HuH-7.5 (cell line): ENCODE data around the gene GRAMD1C.

ENCODE experiments used
- DNase-seq: peaks from one replicate; pipeline ENCODE4 v3.0.0; 2011; ENCODE audit warnings: low spot score

The GRAMD1C gene

GRCh38 chr3:113952921-113953320 is 114.3 kb downstream of the GRAMD1C start:
- no peak for DNase-seq

- DNase-seq: no peak
These were observed 115.1 kb downstream of the GRAMD1C start for GRCh38 chr3:113953677-113954076.

DNA sequence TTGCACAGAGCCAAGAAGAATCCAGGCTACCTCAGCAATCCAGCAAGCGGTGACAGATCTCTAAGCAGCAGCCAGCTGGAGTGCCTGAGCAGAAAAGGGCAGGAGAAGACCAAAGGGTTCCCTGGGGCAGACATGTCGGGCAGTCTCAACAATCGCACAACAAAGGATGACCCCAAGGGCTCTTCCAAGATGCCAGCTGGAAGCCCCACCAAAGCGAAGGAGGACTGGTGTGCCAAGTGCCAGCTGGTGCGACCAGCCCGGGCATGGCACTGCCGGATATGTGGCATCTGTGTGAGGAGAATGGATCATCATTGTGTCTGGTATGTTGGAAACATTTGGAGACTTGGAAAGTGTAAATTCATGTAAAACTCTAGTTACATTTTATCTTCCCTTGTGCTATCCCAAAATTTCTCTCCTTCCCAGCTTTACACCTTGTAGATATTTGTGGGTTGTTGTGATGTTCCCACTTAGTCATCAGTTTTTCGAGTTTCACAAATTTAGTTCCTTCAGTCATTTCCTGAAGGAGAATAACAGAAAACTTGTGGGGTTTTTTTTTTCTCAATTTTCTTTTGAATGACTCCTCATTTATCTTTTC is 115.6 kb downstream of the GRAMD1C start:
- DNase-seq: no peak

- DNase-seq: no peak
These were observed 125.3 kb downstream of the GRAMD1C start for GRCh38 chr3:113963879-113964278.

GRCh38 chr3:113966172-113966571 is 127.6 kb downstream of the GRAMD1C start:
- no peak for DNase-seq

DNA sequence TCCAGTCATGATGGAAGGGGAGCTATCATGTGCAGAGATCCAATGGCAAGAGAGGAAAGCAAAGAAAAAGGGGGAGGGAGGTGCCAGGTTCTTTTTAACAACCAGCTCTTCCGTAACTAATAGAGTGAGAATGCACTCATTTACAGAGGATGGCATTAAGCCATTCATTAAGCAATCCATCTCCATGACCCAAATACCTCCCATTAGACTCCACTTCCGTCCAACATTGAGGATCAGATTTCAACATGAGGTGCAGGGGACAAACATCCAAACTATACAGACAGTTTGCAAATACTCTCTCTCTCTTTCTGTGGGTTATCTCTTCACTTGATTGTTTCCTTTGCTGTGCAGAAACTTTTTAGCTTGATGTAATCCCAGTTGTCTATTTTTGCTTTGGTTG is 130.4 kb downstream of the GRAMD1C start:
- no peak for DNase-seq

DNA sequence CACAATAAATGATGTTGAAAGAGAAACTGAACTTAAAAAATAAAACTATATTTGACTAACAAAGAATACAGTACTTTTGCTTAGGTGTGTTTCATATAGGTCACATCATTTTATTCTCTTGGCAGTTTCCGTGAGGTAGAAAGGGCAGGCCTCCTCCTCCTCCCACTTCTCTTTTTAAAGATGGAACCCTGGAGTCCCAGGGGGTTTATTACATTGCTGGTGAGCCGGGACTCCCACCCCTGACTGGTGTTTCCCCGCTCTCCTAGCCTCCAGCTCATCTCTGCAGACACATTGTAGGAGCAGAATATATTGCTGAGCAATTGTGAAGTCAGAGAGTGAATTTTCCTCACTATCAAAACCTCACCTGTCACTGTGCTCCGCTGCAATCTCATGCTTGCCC is 139.2 kb downstream of the GRAMD1C start:
- no peak for DNase-seq

- DNase-seq: no peak
These were observed 141.3 kb downstream of the GRAMD1C start for GRCh38 chr3:113979916-113980315.

DNA sequence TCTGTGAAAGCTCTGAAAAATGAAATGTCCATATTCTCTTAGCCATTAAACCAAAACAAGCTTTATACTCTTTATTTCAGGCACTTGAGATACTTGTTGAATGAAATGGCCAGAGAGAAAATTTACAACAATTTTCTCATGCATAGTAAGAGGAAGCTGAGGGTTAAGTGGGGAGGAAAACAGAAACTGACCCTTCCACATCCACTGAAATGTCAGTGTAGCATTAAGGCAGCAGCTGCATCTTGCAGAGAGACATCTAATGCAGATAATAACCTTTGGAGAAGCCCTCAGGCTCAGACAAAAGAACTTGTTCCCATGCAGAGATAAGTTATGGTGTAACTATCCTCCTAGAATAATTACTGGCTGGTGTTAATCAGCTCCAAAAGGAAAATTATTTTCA is 143.2 kb downstream of the GRAMD1C start:
- DNase-seq: no peak

- no peak for DNase-seq
These were observed 145.0 kb downstream of the GRAMD1C start for GRCh38 chr3:113983544-113983943.

GRCh38 chr3:113985541-113985940 is 147.0 kb downstream of the GRAMD1C start:
- DNase-seq: no peak
